Dedifferentiated amniotic fluid mesenchymal stem cell (primary cell): ENCODE measurements around the gene CCDC27.

Experiments
- DNase-seq: peaks from one replicate; pipeline ENCODE4 v3.0.0-alpha.2; 2016; ENCODE audit errors: extremely low spot score

Gene CCDC27

GRCh38 chr1:3717715-3718601 is 34.3 kb upstream of the CCDC27 start:
- DNase-seq: no peak

DNA sequence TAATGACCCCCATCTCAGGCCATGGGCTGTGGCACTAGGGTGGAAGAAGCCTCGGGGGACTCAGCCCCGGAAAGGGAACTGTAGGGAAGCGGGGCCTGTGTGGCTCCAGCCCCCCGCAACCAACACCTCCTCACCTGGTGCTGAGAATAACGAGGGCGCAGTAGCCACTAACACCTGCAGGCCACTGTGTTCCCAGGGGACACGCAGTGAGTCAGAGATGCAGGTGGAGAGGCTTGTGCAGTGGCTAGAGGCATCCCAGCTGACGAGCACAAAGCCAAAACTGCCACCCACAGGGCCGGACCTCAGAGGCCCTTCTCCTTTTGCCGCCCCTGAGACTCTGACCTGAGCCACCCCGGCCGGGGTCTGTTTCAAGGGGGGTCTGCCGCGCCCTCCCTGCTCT is 33.5 kb upstream of the CCDC27 start:
- DNase-seq: no peak

DNA sequence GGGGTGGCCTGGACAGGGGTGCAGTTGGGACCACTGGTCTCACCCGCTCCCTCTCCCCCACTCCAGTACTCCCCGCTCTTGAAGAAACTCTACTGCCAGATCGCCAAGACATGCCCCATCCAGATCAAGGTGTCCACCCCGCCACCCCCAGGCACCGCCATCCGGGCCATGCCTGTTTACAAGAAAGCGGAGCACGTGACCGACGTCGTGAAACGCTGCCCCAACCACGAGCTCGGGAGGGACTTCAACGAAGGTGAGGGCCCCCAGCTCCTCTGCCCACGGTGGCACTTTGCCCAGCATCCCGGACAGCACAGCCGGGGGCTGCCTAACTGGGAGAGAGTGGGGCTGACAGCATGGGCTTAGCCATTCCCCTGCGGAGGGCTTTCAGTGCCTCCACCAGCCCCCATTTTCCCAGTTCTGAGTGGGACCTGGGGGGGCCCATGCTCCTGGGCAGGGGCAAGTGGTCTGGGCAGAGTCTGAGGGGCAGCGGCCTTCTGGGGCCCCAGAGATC is 30.2 kb upstream of the CCDC27 start:
- DNase-seq: no peak

GRCh38 chr1:3722846-3723245 is 29.4 kb upstream of the CCDC27 start:
- no peak for DNase-seq

GRCh38 chr1:3724416-3725030 is 27.7 kb upstream of the CCDC27 start:
- peak; percentile 39 for DNase-seq

GRCh38 chr1:3725366-3725765 is 26.9 kb upstream of the CCDC27 start:
- DNase-seq: no peak

GRCh38 chr1:3727042-3727824 is 25.0 kb upstream of the CCDC27 start:
- DNase-seq: no peak

DNA sequence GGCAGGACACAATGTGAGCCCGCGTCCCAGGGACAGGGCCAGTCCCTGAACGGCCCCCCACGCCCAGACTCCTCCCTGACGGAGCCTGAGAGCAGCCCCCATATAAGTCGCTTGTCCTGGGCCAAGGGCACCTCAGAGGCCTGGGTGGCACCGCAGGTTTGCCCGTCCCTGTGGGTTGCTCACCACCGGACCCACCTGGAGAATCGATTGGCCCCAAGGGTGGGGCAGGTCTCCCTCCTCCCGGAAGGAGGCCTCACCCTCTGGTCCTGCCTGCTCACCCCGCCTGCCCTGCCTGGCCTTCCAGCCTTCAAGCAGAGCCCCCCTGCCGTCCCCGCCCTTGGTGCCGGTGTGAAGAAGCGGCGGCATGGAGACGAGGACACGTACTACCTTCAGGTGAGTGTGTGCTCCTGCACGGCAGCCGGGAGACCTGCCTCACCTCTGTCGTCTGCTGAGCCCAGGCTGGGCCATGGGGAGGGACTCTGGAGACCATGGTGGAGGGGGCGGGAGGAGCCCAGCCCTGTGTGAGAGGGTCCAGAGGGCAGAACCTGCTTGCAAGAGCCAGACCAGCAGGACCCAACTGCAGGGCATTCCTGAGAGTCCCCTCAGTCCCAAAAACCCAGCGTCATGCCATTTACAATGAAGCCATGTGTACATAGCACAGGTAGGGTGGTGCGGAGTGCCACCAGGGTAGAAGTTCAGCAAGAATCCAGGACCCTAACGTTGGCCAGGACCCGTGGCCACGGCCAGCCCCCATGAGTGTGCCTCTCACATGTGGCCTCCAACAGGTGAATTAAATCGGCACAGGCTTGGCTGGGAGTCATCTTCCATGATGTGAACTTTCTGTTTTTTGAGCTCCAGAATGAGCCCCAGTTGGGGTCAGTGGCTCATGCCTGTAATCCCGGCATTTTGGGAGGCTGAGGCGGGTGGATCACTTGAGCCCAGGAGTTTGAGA is 24.1 kb upstream of the CCDC27 start:
- DNase-seq: no peak

- no peak for DNase-seq
Observed at GRCh38 chr1:3729594-3730542, 22.4 kb upstream of the CCDC27 start.

- DNase-seq: no peak
Observed at GRCh38 chr1:3730543-3731247, 21.6 kb upstream of the CCDC27 start.

GRCh38 chr1:3731583-3732433 is 20.4 kb upstream of the CCDC27 start:
- DNase-seq: no peak

- DNase-seq: no peak
Observed at GRCh38 chr1:3732434-3733093, 19.7 kb upstream of the CCDC27 start.

GRCh38 chr1:3733094-3733882 is 19.0 kb upstream of the CCDC27 start:
- DNase-seq: no peak

- DNase-seq: no peak
Observed at GRCh38 chr1:3733883-3734589, 18.2 kb upstream of the CCDC27 start.

DNA sequence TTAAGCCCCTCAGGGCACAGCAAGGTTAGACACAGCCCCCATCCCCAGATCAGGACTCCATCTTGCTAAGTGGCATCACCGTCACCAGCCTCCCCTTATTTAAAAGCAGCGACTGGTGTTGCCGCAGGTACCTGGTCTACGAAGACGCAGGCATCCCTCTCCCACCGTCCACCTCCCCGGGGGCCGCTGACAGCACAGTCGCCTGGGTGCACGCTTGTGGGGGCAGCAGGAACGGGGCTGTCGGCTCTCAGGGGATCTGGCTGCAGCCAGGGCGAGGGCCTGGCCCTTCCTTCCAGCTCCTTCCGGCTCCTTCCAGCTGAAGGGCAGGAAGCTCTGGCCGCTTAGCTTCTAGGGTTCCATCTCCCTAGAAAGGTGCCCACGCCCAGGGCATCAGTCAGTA is 17.6 kb upstream of the CCDC27 start:
- no peak for DNase-seq

DNA sequence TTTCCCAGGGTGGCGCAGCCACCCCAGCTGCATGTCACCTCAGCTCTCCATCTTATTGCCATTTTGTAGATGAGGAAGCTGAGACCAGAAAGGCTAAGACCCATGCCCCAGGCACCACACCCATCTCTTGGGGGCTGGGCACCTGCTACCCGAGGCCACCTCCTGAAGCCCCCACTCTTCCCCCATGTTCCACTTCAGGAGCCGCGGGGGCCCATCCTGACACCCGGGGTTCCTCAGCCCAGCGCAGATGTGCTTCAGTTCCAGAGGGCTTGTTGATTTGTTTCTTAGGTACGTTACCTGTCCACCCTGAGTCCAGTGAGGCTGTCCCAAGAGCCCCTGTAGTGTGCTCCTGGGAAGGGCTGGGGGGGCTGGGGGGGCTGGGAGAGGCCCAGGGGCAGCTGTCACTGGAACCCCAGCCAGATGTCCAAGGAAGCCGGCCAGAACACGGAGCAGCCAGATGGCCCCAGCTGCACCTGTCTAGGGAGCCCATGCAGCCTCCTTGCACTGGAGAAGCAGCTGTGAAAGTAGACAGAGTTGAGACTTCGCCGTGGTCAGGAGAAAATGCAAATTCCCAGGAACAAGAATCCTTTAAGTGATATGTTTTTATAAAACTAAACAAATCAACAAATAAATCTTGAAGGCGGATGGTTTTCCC is 17.1 kb upstream of the CCDC27 start:
- DNase-seq: no peak
